SU-DHL-6 (cell line): ENCODE results near the gene PYGL.
"Not testable (repeated sequence)": the region's sequence is repeated elsewhere in the genome, so short reads cannot be mapped to it uniquely, and the experiment has no call there.

Source experiments
- H2AFZ ChIP-seq: fragments of 200-600 bp; sonication (generic); 2 replicates; pipeline ENCODE4 v1.6.1; 2014; ENCODE audit warnings: low read depth, mild to moderate bottlenecking, moderate library complexity, mixed read lengths, antibody characterized with exemption, low read length; ENCODE audit not compliant: severe bottlenecking
- H3F3A ChIP-seq: fragments of 200-600 bp; shearing (Covaris generic); 2 replicates; pipeline ENCODE4 v1.6.0; 2016; ENCODE audit warnings: antibody characterized with exemption, mild to moderate bottlenecking; ENCODE audit not compliant: insufficient read depth
- H3K27ac ChIP-seq: fragments of 200-600 bp; sonication (generic); 2 replicates; pipeline ENCODE4 v1.5.1; 2016; ENCODE audit warnings: low read depth, mild to moderate bottlenecking, low read length, moderate library complexity, mixed read lengths
- H3K27me3 ChIP-seq: fragments of 200-600 bp; sonication (generic), shearing (Covaris generic); 2 replicates; pipeline ENCODE4 v1.6.0; 2014; ENCODE audit warnings: mild to moderate bottlenecking, low read length
- H3K36me3 ChIP-seq: fragments of 200-600 bp; sonication (generic); 2 replicates; pipeline ENCODE4 v1.6.1; 2014; ENCODE audit warnings: mild to moderate bottlenecking, low read length, mixed read lengths
- H3K4me2 ChIP-seq: fragments of 300-600, 200-600 bp; shearing (Covaris generic), sonication (generic); 2 replicates; pipeline ENCODE4 v1.6.0; 2014; ENCODE audit warnings: low read length, low read depth, mild to moderate bottlenecking; ENCODE audit not compliant: poor library complexity, severe bottlenecking
- H3K4me3 ChIP-seq: fragments of 200-600 bp; sonication (generic); 2 replicates; pipeline ENCODE4 v1.5.1; 2014; ENCODE audit warnings: antibody characterized with exemption, low read length, mild to moderate bottlenecking, mixed read lengths; ENCODE audit not compliant: insufficient read depth, poor library complexity, severe bottlenecking
- H3K79me2 ChIP-seq: fragments of 200-600 bp; sonication (generic); 2 replicates; pipeline ENCODE4 v1.6.1; 2014; ENCODE audit warnings: mild to moderate bottlenecking, low read length, moderate library complexity; ENCODE audit not compliant: insufficient read depth
- H3K9ac ChIP-seq: fragments of 200-600 bp; sonication (generic); 2 replicates; pipeline ENCODE4 v1.7.0; 2014; ENCODE audit warnings: mild to moderate bottlenecking, low read length
- H3K9me2 ChIP-seq: fragments of 200-600 bp; sonication (generic); replicated peaks from 2 replicates; pipeline ENCODE4 v1.6.1; 2014; ENCODE audit warnings: low read length; ENCODE audit not compliant: insufficient read depth
- H3K9me3 ChIP-seq: fragments of 200-600 bp; sonication (generic); 2 replicates; pipeline ENCODE4 v1.6.1; 2014; ENCODE audit warnings: low read length, mixed read lengths; ENCODE audit not compliant: insufficient read depth
- H4K20me1 ChIP-seq: fragments of 200-600 bp; sonication (generic); 2 replicates; pipeline ENCODE4 v1.6.1; 2014; ENCODE audit warnings: low read depth, mild to moderate bottlenecking, antibody characterized with exemption, low read length, moderate library complexity, mixed read lengths
- EZH2phosphoT487 ChIP-seq: fragments of 200-600 bp; sonication (generic), shearing (Covaris generic); conservative IDR thresholded peaks from 2 replicates; pipeline ENCODE4 v1.6.1; 2018; ENCODE audit warnings: mild to moderate bottlenecking, antibody characterized with exemption, low read length, moderate library complexity, mixed read lengths
- TF ChIP-seq, protein P1 (sequence below): fragments of 200-600 bp; sonication (generic); IDR thresholded peaks from one replicate; pipeline ENCODE4 v1.5.1; 2017; ENCODE audit warnings: antibody characterized with exemption, mild to moderate bottlenecking, low read length, moderate library complexity; ENCODE audit not compliant: insufficient read depth, poor library complexity, severe bottlenecking

The PYGL gene

DNA sequence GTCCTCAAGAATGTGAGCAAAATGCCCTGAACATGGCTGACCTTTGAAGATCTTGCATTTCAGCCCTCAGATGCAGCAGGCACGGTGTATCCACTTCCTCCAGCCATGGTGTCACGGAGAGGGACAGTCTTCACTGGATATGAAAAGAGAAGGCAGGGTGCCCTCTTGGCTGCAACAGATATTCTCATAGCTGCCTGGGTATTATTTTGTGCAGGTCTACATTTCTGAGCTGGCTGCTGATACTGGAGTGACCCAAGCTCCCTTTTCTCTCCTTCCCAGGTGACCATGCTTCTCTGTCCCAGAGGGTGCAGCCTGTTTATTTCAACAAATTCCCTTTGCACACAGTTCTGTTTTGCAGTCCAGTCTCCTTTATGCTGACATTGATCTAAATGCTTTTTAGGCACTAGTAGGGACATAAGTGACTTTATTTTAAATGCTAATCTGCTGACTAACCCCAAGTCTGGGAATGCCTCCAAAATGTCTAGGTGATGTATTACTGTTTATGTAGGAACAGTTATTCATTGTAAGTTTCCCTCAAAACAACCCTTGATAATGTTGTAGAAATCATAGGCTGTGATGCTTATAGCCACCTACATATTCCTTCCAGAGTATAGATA lies 17.4 kb upstream of the PYGL start:
- no peak overlapping the region for H3K4me3 ChIP-seq
- H3K9ac ChIP-seq: no peak overlapping the region
- H3K9me2 ChIP-seq: no peaks in the 10 kb centered on the region
- no peak overlapping the region for H2AFZ ChIP-seq
- H3K79me2 ChIP-seq: no peaks in the 10 kb centered on the region
- H3K9me3 ChIP-seq: no peaks in the 10 kb centered on the region
- TF ChIP-seq, protein P1, sequence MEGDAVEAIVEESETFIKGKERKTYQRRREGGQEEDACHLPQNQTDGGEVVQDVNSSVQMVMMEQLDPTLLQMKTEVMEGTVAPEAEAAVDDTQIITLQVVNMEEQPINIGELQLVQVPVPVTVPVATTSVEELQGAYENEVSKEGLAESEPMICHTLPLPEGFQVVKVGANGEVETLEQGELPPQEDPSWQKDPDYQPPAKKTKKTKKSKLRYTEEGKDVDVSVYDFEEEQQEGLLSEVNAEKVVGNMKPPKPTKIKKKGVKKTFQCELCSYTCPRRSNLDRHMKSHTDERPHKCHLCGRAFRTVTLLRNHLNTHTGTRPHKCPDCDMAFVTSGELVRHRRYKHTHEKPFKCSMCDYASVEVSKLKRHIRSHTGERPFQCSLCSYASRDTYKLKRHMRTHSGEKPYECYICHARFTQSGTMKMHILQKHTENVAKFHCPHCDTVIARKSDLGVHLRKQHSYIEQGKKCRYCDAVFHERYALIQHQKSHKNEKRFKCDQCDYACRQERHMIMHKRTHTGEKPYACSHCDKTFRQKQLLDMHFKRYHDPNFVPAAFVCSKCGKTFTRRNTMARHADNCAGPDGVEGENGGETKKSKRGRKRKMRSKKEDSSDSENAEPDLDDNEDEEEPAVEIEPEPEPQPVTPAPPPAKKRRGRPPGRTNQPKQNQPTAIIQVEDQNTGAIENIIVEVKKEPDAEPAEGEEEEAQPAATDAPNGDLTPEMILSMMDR: no peak
- TF ChIP-seq EZH2phosphoT487: no peak
- H3K36me3 ChIP-seq: no peaks in the 10 kb centered on the region
- no peak overlapping the region for H3K27ac ChIP-seq
- H3K4me2 ChIP-seq: no peak overlapping the region
- H3F3A ChIP-seq: no peaks in the 10 kb centered on the region
- no peaks in the 10 kb centered on the region for H3K27me3 ChIP-seq
- no peaks in the 10 kb centered on the region for H4K20me1 ChIP-seq

DNA sequence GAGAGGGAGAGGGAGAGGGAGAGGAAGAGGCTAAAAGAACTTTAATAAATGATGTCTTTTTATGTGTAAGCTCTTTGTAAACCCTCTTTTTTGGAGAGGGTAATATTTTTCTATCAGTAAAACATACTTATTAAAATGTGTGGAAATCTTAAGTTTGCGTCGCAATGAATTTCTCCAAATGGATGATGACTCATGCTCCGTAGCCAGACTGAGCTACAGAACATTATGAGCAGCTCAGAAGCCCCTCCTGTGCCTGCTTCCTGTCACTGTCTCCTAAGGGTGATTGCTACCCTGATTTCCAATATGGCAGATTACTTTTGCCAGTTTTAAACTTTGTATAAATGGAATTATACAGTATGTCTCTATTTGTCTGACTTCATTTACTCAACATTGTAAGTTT lies 13.0 kb upstream of the PYGL start:
- no peaks in the 10 kb centered on the region for H3K9me2 ChIP-seq
- no peaks in the 10 kb centered on the region for H3K9me3 ChIP-seq
- no peaks in the 10 kb centered on the region for H3K36me3 ChIP-seq
- no peaks in the 10 kb centered on the region for H3K27me3 ChIP-seq
- H3K9ac ChIP-seq: no peak overlapping the region
- no peak overlapping the region for H3K4me3 ChIP-seq
- H3K79me2 ChIP-seq: no peaks in the 10 kb centered on the region
- TF ChIP-seq, protein P1: no peak
- TF ChIP-seq EZH2phosphoT487: no peak
- H3K27ac ChIP-seq: no peak overlapping the region
- H4K20me1 ChIP-seq: no peaks in the 10 kb centered on the region
- H3F3A ChIP-seq: no peaks in the 10 kb centered on the region
- H2AFZ ChIP-seq: no peak overlapping the region
- no peak overlapping the region for H3K4me2 ChIP-seq

DNA sequence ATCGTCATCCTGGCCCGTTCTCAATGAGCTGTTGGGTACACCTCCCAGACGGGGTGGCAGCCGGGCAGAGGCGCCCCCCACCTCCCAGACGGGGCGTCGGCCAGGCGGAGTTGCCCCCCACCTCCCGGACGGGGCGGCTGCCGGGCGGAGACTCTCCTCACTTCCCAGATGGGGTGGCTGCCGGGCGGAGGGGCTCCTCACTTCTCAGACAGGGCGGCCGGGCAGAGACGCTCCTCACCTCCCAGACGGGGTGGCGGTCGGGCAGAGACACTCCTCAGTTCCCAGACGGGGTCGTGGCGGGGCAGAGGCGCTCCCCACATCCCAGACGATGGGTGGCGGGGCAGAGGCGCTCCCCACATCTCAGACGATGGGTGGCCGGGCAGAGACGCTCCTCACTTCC lies 12.1 kb upstream of the PYGL start:
- not testable (repeated sequence) for H2AFZ ChIP-seq, H3K4me3 ChIP-seq, H3K9me2 ChIP-seq, H4K20me1 ChIP-seq, H3K27ac ChIP-seq, H3F3A ChIP-seq, H3K9ac ChIP-seq, H3K36me3 ChIP-seq, H3K9me3 ChIP-seq, H3K79me2 ChIP-seq, H3K4me2 ChIP-seq, H3K27me3 ChIP-seq

DNA sequence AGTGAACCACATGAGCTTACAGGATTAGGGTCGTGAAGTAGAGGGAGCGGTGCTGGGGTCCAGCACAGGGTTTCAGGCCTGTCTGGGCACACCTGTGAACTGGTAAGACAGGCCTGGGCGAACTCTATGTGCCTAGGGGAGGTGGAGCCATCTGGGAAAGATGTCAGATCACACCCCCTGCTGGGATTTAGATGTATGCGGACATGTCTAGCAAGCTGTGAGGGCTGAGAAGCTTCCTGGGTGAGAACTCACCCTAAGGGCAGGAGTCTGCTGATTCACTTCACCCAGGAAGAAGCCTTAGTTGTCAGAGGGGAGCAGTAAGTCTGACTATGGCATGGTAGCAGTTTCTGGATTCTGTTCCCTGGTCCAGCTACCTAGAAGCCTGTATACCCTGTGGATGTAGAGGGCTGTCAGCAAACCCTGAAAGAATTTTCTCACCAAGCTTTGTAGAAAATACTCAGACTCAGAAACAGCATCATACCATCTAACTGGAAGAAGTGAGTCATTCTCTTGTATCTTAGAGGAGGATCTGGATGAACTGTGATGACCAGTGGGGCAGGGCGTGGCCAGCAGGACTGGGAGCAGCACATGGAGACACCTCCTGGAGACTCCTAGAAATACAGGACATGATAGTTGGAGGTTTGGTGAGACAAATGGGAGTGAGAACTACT lies 11.2 kb upstream of the PYGL start:
- Histone ChIP-seq H3K79me2 (no peaks in the 10 kb centered on the region), H4K20me1 (no peaks in the 10 kb centered on the region), H3K27me3 (no peaks in the 10 kb centered on the region), H3K9me2 (no peaks in the 10 kb centered on the region), H3K36me3 (no peaks in the 10 kb centered on the region), H3K4me3 (no peak overlapping the region), H3F3A (no peaks in the 10 kb centered on the region), H3K27ac (no peak overlapping the region), H3K4me2 (no peak overlapping the region), H3K9me3 (no peaks in the 10 kb centered on the region), H2AFZ (no peak overlapping the region), H3K9ac (no peak overlapping the region)
- TF ChIP-seq, protein P1: no peak
- no peak for TF ChIP-seq EZH2phosphoT487
